CD14-positive monocyte (primary cell): ENCODE data around the gene NFYC. TPM values are rescaled to one million over a fixed set of nuclear protein-coding genes. Genes with fewer than 3 reads are reported as not detected.

Source experiments
- DNase-seq, 3 donors: peaks; one replicate each; pipeline ENCODE4 v3.0.0-alpha.2; 2011 to 2022
- H2AFZ ChIP-seq: 2 replicates; pipeline ENCODE4 v1.6.0; 2012; ENCODE audit warnings: mild to moderate bottlenecking, low read depth, low read length, inconsistent platforms; ENCODE audit not compliant: insufficient read depth, poor library complexity, severe bottlenecking
- H3K27ac ChIP-seq, 2 donors: 1 replicate in 1 of 2; 2 replicates in 1 of 2; pipeline ENCODE4 v1.5.1; 2012 to 2013; ENCODE audit warnings: low read length in 2 of 2, control low read depth in 1 of 2, inconsistent platforms in 1 of 2, low read depth in 1 of 2, mild to moderate bottlenecking in 1 of 2
- H3K27me3 ChIP-seq, 2 donors: one replicate each; pipeline versions ENCODE4 v1.6.0 to v1.6.1; 2011 to 2013; ENCODE audit warnings: low read length in 2 of 2; ENCODE audit not compliant: control insufficient read depth in 2 of 2, insufficient read depth in 2 of 2
- H3K36me3 ChIP-seq, 2 donors: replicated peaks in 1 of 2; 1 replicate in 1 of 2; 2 replicates in 1 of 2; pipeline versions ENCODE4 v1.5.1 to v1.6.1; 2012 to 2013; ENCODE audit warnings: low read length in 2 of 2, control low read depth in 1 of 2, inconsistent platforms in 1 of 2, mild to moderate bottlenecking in 1 of 2; ENCODE audit not compliant: insufficient read depth in 2 of 2, control insufficient read depth in 1 of 2
- H3K4me1 ChIP-seq, 2 donors: 1 replicate in 1 of 2; 2 replicates in 1 of 2; pipeline versions ENCODE4 v1.5.1 to v1.6.1; 2012 to 2013; ENCODE audit warnings: low read length in 2 of 2, control low read depth in 1 of 2, inconsistent platforms in 1 of 2, mild to moderate bottlenecking in 1 of 2, moderate library complexity in 1 of 2; ENCODE audit not compliant: insufficient read depth in 2 of 2, control insufficient read depth in 1 of 2
- H3K4me2 ChIP-seq: replicated peaks from 2 replicates; pipeline ENCODE3; 2012; ENCODE audit warnings: low read length, moderate library complexity, mild to moderate bottlenecking; ENCODE audit not compliant: poor library complexity, severe bottlenecking; ENCODE audit errors: extremely low read depth
- H3K4me3 ChIP-seq, 3 experiments: fragments of 200-600 bp in 1 of 3; sonication (generic) in 1 of 3; replicated peaks in 1 of 3; 1 replicate in 2 of 3; 2 replicates in 1 of 3; pipeline ENCODE4 v1.5.1; 2011 to 2013; ENCODE audit warnings: low read length in 3 of 3, mild to moderate bottlenecking in 3 of 3, control low read depth in 2 of 3, low read depth in 2 of 3, inconsistent platforms in 1 of 3, moderate library complexity in 1 of 3
- H3K79me2 ChIP-seq: 2 replicates; pipeline ENCODE4 v1.6.0; 2012; ENCODE audit warnings: mild to moderate bottlenecking, control low read depth, inconsistent platforms, low read length, moderate library complexity; ENCODE audit not compliant: insufficient read depth
- H3K9ac ChIP-seq: 2 replicates; pipeline ENCODE4 v1.6.0; 2017; ENCODE audit warnings: low read length, mild to moderate bottlenecking; ENCODE audit not compliant: insufficient read depth, poor library complexity, severe bottlenecking
- H3K9me3 ChIP-seq, 2 donors: replicated peaks in 1 of 2; 1 replicate in 1 of 2; 2 replicates in 1 of 2; pipeline versions ENCODE4 v1.5.1 to v1.6.1; 2012 to 2013; ENCODE audit warnings: low read length in 2 of 2, control low read depth in 1 of 2; ENCODE audit not compliant: control insufficient read depth in 1 of 2, insufficient read depth in 1 of 2
- H4K20me1 ChIP-seq: 2 replicates; pipeline ENCODE4 v1.6.0; 2012; ENCODE audit warnings: mild to moderate bottlenecking, low read length, control low read depth, moderate library complexity; ENCODE audit not compliant: insufficient read depth
- H3K27ac Mint-ChIP-seq, 7 donors: one replicate each; pipeline ENCODE4 v1.8.0; 2020; ENCODE audit warnings: mild to moderate bottlenecking in 7 of 7, mixed read lengths in 7 of 7, moderate library complexity in 6 of 7, inconsistent platforms in 2 of 7
- H3K27me3 Mint-ChIP-seq, 3 donors: one replicate each; pipeline ENCODE4 v1.8.0; 2021 to 2022; ENCODE audit warnings: low read depth in 3 of 3, mild to moderate bottlenecking in 3 of 3, mixed read lengths in 3 of 3, moderate library complexity in 3 of 3, inconsistent platforms in 1 of 3
- H3K36me3 Mint-ChIP-seq, 2 donors: one replicate each; pipeline ENCODE4 v1.8.0; 2020; ENCODE audit warnings: mixed read lengths in 2 of 2, inconsistent platforms in 1 of 2, mild to moderate bottlenecking in 1 of 2
- H3K4me1 Mint-ChIP-seq: one replicate; pipeline ENCODE4 v1.8.0; 2020; ENCODE audit warnings: mild to moderate bottlenecking, mixed read lengths
- H3K4me3 Mint-ChIP-seq, 2 donors: one replicate each; pipeline ENCODE4 v1.8.0; 2020; ENCODE audit warnings: mild to moderate bottlenecking in 2 of 2, mixed read lengths in 2 of 2, moderate library complexity in 1 of 2
- H3K9me3 Mint-ChIP-seq, 7 donors: one replicate each; pipeline ENCODE4 v1.8.0; 2020 to 2022; ENCODE audit warnings: mixed read lengths in 7 of 7, mild to moderate bottlenecking in 6 of 7, moderate library complexity in 6 of 7, inconsistent platforms in 2 of 7
- WGBS: methylation state at CpG from one replicate; pipeline ENCODE4 v1.1.5; 2013; ENCODE audit warnings: missing lambda C conversion rate; ENCODE audit not compliant: insufficient coverage; 5-methylcytosine and 5-hydroxymethylcytosine counted together
- intact Hi-C, 2 donors: fragments of 100-400 bp; cut with micrococcal nuclease; formaldehyde crosslinking; loops; one replicate each; pipeline versions ENCODE4 v1.15.0 to v1.15.1; 2023
- polyA plus RNA-seq, 3 donors: library from polyadenylated mRNA; depleted of rRNA in 1 of 3; unstranded in 2 of 3; stranded (reverse) in 1 of 3; fragments of 300-500 nt in 2 of 3; fragments of >200 nt in 1 of 3; fragmentation: Illumina TruSeq in 2 of 3; gene quantifications; 1 replicate in 2 of 3; 2 replicates in 1 of 3; pipeline ENCODE4 v1.2.3, GENCODE V29; 2012 to 2021
- TF ChIP-seq, protein P1 (sequence below): fragments of 200-600 bp; IDR thresholded peaks from one replicate; pipeline ENCODE4 v1.8.0; 2022; ENCODE audit warnings: antibody characterized with exemption, mild to moderate bottlenecking

Gene NFYC
- polyA plus RNA-seq, 3 donors = 61.2 to 142 (median 68.2) TPM

DNA sequence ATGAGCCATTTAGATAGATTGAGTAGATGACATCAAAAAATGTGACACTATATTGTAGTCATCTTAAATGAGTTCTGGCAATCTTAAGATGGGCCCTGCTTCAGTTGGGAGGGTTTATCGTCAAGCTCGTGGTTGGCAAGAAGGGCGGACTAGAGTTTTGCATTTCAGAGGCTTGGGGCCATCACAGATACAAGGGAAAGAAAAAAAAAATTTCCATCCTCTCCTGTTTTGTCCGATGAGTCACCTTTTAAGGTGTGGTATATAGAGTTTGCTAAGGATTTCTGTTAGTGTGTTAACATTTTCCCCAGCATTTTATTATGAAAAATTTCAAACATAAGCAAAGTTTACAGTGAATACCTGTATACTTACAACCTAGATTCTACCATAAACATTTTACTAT is 60.3 kb downstream of the NFYC start:
- no peak overlapping the region for H3K27ac ChIP-seq
- intact Hi-C loops = no loop called here
- Mint-ChIP-seq H3K4me3 (no peak overlapping the region), H3K36me3 (peaks cover 91 to 94% of the 10 kb centered on the region in 2 donors), H3K27ac (no peak overlapping the region), H3K9me3 (no peaks in the 10 kb centered on the region), H3K27me3 (peaks cover 0 to 2% (median 0%) of the 10 kb centered on the region in 3 donors), H3K4me1 (no peaks in the 10 kb centered on the region)
- peaks cover 3% of the 10 kb centered on the region for H3K79me2 ChIP-seq
- DNase-seq = no peak
- no peaks in the 10 kb centered on the region for H3K27me3 ChIP-seq
- no CpG with 5 or more reads among the region's 4 CpGs for WGBS
- H3K9me3 ChIP-seq = no peaks in the 10 kb centered on the region
- no peak overlapping the region for H3K4me2 ChIP-seq
- H3K4me3 ChIP-seq = no peak overlapping the region
- no peaks in the 10 kb centered on the region for H3K4me1 ChIP-seq
- H3K9ac ChIP-seq = no peak overlapping the region
- peaks cover 88 to 100% of the 10 kb centered on the region in 2 donors for H3K36me3 ChIP-seq
- TF ChIP-seq, protein P1, sequence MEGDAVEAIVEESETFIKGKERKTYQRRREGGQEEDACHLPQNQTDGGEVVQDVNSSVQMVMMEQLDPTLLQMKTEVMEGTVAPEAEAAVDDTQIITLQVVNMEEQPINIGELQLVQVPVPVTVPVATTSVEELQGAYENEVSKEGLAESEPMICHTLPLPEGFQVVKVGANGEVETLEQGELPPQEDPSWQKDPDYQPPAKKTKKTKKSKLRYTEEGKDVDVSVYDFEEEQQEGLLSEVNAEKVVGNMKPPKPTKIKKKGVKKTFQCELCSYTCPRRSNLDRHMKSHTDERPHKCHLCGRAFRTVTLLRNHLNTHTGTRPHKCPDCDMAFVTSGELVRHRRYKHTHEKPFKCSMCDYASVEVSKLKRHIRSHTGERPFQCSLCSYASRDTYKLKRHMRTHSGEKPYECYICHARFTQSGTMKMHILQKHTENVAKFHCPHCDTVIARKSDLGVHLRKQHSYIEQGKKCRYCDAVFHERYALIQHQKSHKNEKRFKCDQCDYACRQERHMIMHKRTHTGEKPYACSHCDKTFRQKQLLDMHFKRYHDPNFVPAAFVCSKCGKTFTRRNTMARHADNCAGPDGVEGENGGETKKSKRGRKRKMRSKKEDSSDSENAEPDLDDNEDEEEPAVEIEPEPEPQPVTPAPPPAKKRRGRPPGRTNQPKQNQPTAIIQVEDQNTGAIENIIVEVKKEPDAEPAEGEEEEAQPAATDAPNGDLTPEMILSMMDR = no peak
- peaks cover 54% of the 10 kb centered on the region for H4K20me1 ChIP-seq
- H2AFZ ChIP-seq = no peak overlapping the region

DNA sequence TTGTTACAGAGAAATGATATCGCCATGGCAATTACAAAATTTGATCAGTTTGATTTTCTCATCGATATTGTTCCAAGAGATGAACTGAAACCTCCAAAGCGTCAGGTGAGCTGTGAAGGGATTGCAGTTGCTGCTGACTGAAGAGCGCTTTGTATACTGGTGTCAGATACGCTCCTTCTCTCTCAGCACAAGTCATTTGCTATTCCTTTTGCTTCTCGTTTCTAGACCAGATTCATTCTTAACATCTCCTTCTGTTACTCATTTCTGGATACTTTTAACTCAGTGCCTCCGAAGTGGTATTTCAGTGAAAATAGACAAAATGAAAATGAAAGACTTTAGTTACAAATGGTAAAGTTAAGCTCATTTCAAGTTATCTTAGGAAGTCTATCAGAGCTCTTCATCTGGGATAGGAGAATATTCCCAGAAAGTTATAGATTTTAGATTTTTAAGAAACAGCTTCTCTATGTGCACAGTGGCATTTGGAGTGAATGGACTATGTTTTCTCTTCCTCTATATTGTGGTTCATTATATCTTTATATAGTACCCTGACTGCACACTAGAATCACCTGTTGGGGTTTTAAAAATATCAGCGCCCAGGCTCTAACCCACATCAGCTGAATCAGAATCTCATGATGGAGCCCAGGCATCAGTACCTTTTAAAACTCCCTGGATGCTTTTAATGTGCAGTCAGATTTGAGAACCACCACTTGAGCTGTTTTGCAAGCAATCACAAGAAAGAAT is 61.8 kb downstream of the NFYC start:
- Histone ChIP-seq H2AFZ (no peak overlapping the region), H3K4me1 (no peaks in the 10 kb centered on the region), H3K4me2 (no peak overlapping the region), H3K9me3 (no peaks in the 10 kb centered on the region), H3K4me3 (no peak overlapping the region), H3K79me2 (no peaks in the 10 kb centered on the region), H3K9ac (no peak overlapping the region), H3K27me3 (no peaks in the 10 kb centered on the region), H4K20me1 (peaks cover 46% of the 10 kb centered on the region), H3K27ac (no peak overlapping the region), H3K36me3 (peaks cover 92 to 100% of the 10 kb centered on the region in 2 donors)
- TF ChIP-seq, protein P1 = no peak
- DNase-seq = no peak
- Mint-ChIP-seq H3K36me3 (peaks cover 90 to 93% of the 10 kb centered on the region in 2 donors), H3K4me1 (no peaks in the 10 kb centered on the region), H3K9me3 (no peaks in the 10 kb centered on the region), H3K27me3 (peaks cover 0 to 2% (median 0%) of the 10 kb centered on the region in 3 donors), H3K27ac (no peak overlapping the region), H3K4me3 (no peak overlapping the region)
- intact Hi-C loops = no loop called here
- 100% methylated on average over 2 of the region's 8 CpGs for WGBS
